ENCODE results near the gene GRK3.
A peak's percentile ranks its signal among the peaks of the same experiment; 100 is the strongest.

GRK3 gene

GRCh38 chr22:25658633-25659032, 94.2 kb downstream of the GRK3 start:
- peaks cover 7% of the 10 kb centered on the region for H3K4me1 Mint-ChIP-seq
- H3K36me3 Mint-ChIP-seq = peaks cover 12% of the 10 kb centered on the region
- H3K27ac Mint-ChIP-seq = no peak overlapping the region
- no peak overlapping the region for H3K4me3 Mint-ChIP-seq
- H3K27me3 Mint-ChIP-seq = no peaks in the 10 kb centered on the region
- CTCF ChIA-PET = interaction anchor here (1.4 kb wide), 1 partner anchor 24 kb away, joined by 3 read pairs; no protein-coding TSS in a partner anchor
- H3K9me3 Mint-ChIP-seq = no peaks in the 10 kb centered on the region
- DNase-seq = no peak

DNA sequence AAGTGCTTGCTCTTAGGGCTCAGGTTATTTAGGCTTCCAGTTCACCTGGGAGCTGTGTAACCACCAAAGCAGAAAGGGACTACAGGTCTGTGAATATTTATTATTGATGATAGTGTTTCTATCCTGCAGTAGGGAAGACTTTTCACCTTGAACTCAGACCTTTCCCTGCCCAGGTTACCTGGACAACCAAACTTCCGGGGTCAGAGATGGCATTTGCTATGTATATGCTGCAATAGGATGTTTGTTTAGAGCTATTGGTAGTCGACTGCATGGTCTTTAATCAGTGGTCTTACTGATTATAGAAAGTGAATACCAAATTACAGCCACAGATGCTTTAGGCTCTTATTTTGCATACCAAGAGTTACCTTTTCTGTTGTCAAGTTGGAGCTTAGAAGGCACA, 94.9 kb downstream of the GRK3 start:
- Mint-ChIP-seq H3K27me3 (no peaks in the 10 kb centered on the region), H3K4me3 (no peak overlapping the region), H3K4me1 (peaks cover 7% of the 10 kb centered on the region), H3K9me3 (no peaks in the 10 kb centered on the region), H3K36me3 (peaks cover 12% of the 10 kb centered on the region), H3K27ac (no peak overlapping the region)
- CTCF ChIA-PET = interaction anchor here (1.1 to 1.4 kb wide), 2 partner anchors 11 to 25 kb away, joined by 3 read pairs; no protein-coding TSS in a partner anchor
- no peak for DNase-seq

GRCh38 chr22:25660336-25660735, 95.9 kb downstream of the GRK3 start:
- CTCF ChIA-PET = no interaction called here
- no peak overlapping the region for H3K27ac Mint-ChIP-seq
- no peak overlapping the region for H3K4me3 Mint-ChIP-seq
- peaks cover 19% of the 10 kb centered on the region for H3K36me3 Mint-ChIP-seq
- H3K27me3 Mint-ChIP-seq = no peaks in the 10 kb centered on the region
- peaks cover 7% of the 10 kb centered on the region for H3K4me1 Mint-ChIP-seq
- no peaks in the 10 kb centered on the region for H3K9me3 Mint-ChIP-seq
- no peak for DNase-seq

DNA sequence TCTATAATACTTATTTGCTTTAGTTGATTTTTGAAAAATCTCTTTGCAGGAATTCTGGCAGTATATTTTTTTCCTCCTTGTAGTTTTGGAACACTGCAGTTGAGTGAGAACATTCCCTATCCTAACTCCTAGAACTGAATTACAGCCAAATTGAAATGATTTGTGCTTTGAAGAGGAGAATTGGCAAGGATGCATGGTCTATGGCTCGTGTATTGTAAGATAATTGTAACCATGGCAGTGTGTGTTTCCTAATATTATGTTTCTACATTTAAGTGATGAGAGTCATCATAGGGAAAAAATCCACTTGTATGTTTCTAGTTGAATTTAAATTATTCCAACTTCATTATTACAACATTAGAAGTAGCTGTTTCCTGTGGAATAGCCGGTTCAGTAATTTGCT, 96.6 kb downstream of the GRK3 start:
- DNase-seq = no peak
- Mint-ChIP-seq H3K4me3 (no peak overlapping the region), H3K9me3 (no peaks in the 10 kb centered on the region), H3K36me3 (peaks cover 19% of the 10 kb centered on the region), H3K27ac (no peak overlapping the region), H3K4me1 (peaks cover 7% of the 10 kb centered on the region), H3K27me3 (no peaks in the 10 kb centered on the region)
- CTCF ChIA-PET = no interaction called here

DNA sequence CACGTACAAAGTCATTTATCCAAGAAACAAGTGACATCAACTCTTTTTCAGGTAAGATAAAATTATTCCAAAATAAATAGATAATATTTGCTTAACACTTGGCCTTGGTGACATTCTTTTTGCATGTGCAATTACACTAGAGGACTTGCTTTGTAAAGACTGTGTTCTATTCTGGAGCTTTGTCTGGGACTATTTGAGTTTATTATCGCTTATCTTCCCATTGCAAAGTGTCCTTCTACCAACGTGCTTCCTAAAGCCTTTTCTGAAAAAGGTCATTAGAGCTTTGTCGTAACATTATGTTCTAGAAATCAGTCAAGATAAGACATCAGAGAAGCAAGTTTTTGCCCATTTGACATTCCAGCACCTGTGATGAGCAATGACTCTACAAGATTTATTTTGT, 99.2 kb downstream of the GRK3 start:
- H3K27me3 Mint-ChIP-seq = no peaks in the 10 kb centered on the region
- no peak overlapping the region for H3K4me3 Mint-ChIP-seq
- H3K27ac Mint-ChIP-seq = no peak overlapping the region
- peaks cover 8% of the 10 kb centered on the region for H3K4me1 Mint-ChIP-seq
- DNase-seq = no peak
- peaks cover 34% of the 10 kb centered on the region for H3K36me3 Mint-ChIP-seq
- no peaks in the 10 kb centered on the region for H3K9me3 Mint-ChIP-seq
- CTCF ChIA-PET = no interaction called here

DNA sequence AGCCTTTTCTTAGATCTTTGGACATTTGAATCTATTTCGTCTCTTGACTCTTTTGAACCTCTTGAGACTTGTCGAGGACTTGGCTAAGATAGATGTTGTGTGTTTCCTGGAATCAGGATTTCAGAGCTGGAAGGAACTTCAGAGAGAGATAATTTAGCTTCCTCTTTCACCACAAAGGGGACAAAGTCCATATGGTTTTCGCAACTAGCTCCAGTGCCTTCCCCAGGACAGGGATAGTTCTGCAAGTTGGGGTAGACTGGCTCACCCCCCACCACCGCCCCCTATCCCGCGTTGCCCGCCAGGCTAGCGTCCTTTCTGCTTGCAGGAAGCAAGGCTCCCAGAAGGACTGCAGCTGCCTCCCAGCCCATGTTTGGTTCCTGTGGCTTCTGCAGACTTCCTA, 101.8 kb downstream of the GRK3 start:
- H3K4me1 Mint-ChIP-seq = peaks cover 10% of the 10 kb centered on the region
- H3K4me3 Mint-ChIP-seq = no peak overlapping the region
- H3K27ac Mint-ChIP-seq = no peak overlapping the region
- no peaks in the 10 kb centered on the region for H3K9me3 Mint-ChIP-seq
- no peak for DNase-seq
- no peaks in the 10 kb centered on the region for H3K27me3 Mint-ChIP-seq
- CTCF ChIA-PET = interaction anchor here (1.3 kb wide), 1 partner anchor 107 kb away, joined by 3 read pairs; no protein-coding TSS in a partner anchor
- H3K36me3 Mint-ChIP-seq = peaks cover 38% of the 10 kb centered on the region

GRCh38 chr22:25668437-25668836, 104.0 kb downstream of the GRK3 start:
- H3K4me3 Mint-ChIP-seq = no peak overlapping the region
- H3K4me1 Mint-ChIP-seq = peaks cover 12% of the 10 kb centered on the region
- CTCF ChIA-PET = interaction anchor here (0.6 kb wide), 1 partner anchor 61 kb away, joined by 3 read pairs; no protein-coding TSS in a partner anchor
- no peaks in the 10 kb centered on the region for H3K9me3 Mint-ChIP-seq
- no peak for DNase-seq
- no peaks in the 10 kb centered on the region for H3K27me3 Mint-ChIP-seq
- peaks cover 44% of the 10 kb centered on the region for H3K36me3 Mint-ChIP-seq
- H3K27ac Mint-ChIP-seq = no peak overlapping the region

DNA sequence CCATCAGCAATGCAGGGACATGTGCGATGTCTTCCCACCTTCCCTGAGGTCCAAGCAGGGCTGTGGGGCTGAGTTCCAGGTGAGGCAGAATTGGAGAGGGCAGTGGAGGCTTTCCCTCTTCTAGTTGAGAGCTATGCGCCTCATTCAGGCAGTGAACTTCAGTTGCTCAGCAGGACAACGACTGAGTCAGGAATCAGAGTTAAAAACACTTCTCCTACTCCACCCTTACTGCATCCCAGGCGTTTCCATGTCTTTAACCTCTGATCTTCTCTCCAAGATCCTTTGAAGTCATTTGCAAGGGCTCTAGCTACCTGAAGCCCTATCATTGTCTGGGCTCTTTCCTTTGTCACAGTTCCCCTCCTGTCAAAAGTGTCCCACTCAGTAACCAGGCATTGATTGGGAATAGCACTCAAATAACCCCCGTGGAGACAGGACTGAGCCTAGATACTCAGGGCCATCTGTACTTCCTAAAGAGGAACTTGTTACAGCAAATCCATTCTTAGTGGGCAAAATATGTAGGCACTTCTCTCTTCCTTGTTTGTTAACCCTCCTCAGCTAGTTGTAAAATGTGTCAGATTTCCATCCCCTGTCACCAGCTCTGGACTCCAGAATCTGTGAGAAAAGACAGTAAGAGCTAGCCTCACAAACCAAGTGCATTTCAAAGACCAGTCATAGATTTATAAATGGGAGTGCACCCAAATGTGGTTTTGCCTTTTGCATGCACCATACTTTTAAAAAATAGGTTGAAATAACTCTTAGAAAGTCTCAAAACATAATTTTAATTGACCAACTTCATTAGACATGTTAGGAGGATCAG, 105.0 kb downstream of the GRK3 start:
- DNase-seq = no peak
- Mint-ChIP-seq H3K27ac (no peak overlapping the region), H3K9me3 (no peaks in the 10 kb centered on the region), H3K4me3 (no peak overlapping the region), H3K27me3 (no peaks in the 10 kb centered on the region), H3K36me3 (peaks cover 51% of the 10 kb centered on the region), H3K4me1 (peaks cover 12% of the 10 kb centered on the region)
- CTCF ChIA-PET = interaction anchor here (0.6 to 1.2 kb wide), 2 partner anchors 10 to 103 kb away, joined by 3 read pairs; no protein-coding TSS in a partner anchor

GRCh38 chr22:25670070-25670461, 105.6 kb downstream of the GRK3 start:
- CTCF ChIA-PET = interaction anchor here (0.6 to 1.2 kb wide), 2 partner anchors 10 to 103 kb away, joined by 3 read pairs; no protein-coding TSS in a partner anchor
- H3K4me3 Mint-ChIP-seq = no peak overlapping the region
- H3K9me3 Mint-ChIP-seq = no peaks in the 10 kb centered on the region
- H3K4me1 Mint-ChIP-seq = peaks cover 12% of the 10 kb centered on the region
- peaks cover 47% of the 10 kb centered on the region for H3K36me3 Mint-ChIP-seq
- no peaks in the 10 kb centered on the region for H3K27me3 Mint-ChIP-seq
- no peak for DNase-seq
- no peak overlapping the region for H3K27ac Mint-ChIP-seq

GRCh38 chr22:25672289-25673084, 108.0 kb downstream of the GRK3 start:
- no peaks in the 10 kb centered on the region for H3K27me3 Mint-ChIP-seq
- peaks cover 4% of the 10 kb centered on the region for H3K4me1 Mint-ChIP-seq
- DNase-seq = no peak
- H3K27ac Mint-ChIP-seq = no peak overlapping the region
- CTCF ChIA-PET = no interaction called here
- H3K9me3 Mint-ChIP-seq = no peaks in the 10 kb centered on the region
- H3K4me3 Mint-ChIP-seq = no peak overlapping the region
- peaks cover 44% of the 10 kb centered on the region for H3K36me3 Mint-ChIP-seq

- H3K27ac Mint-ChIP-seq = no peak overlapping the region
- H3K36me3 Mint-ChIP-seq = peaks cover 34% of the 10 kb centered on the region
- H3K9me3 Mint-ChIP-seq = no peaks in the 10 kb centered on the region
- no peaks in the 10 kb centered on the region for H3K27me3 Mint-ChIP-seq
- CTCF ChIA-PET = no interaction called here
- no peak overlapping the region for H3K4me3 Mint-ChIP-seq
- peaks cover 4% of the 10 kb centered on the region for H3K4me1 Mint-ChIP-seq
- no peak for DNase-seq
Measured at GRCh38 chr22:25673713-25674112, 109.2 kb downstream of the GRK3 start.

DNA sequence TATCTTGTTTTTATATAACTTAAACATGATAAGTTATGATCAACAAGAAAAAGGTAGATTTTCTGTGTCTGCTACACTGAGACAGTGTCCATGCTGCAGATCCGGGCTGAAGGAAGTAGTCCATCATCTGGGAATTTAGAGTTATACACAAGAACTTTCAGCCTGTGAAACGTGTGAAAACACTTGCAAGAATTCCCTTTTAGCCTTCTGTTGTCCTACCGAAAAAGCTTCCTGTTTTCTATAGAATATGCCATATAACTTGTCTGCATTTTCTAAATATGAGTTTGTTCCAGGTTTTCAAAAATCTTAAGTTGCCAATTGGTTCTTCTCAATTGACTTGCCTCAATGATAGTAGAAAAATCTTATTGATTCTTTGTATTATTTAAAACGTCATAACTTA, 113.2 kb downstream of the GRK3 start:
- H3K4me3 Mint-ChIP-seq = no peak overlapping the region
- peaks cover 2% of the 10 kb centered on the region for H3K4me1 Mint-ChIP-seq
- CTCF ChIA-PET = no interaction called here
- no peaks in the 10 kb centered on the region for H3K27me3 Mint-ChIP-seq
- peaks cover 36% of the 10 kb centered on the region for H3K36me3 Mint-ChIP-seq
- no peaks in the 10 kb centered on the region for H3K9me3 Mint-ChIP-seq
- DNase-seq = no peak
- H3K27ac Mint-ChIP-seq = no peak overlapping the region

DNA sequence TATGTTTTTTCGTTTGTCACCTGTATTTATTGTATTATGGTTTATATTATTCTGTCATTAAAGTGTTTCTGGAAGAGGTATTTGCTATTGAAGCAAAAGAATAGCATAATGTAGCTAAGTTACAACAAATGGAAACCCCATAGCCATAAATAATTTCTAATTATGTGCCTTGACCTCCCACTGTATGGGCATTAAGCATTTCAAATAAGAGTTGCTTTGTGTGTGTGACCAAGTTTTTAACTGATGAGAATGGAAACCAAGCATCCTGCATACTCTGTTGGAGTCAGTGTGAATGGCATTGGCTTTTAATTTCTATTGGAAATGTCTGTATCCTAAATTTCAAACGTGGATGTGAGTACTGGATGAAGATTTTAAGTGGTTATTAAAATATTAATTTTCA, 115.6 kb downstream of the GRK3 start:
- Mint-ChIP-seq H3K27me3 (no peaks in the 10 kb centered on the region), H3K4me1 (no peaks in the 10 kb centered on the region), H3K4me3 (no peak overlapping the region), H3K36me3 (peaks cover 30% of the 10 kb centered on the region), H3K9me3 (no peaks in the 10 kb centered on the region), H3K27ac (peak overlapping the region; percentile 55)
- no peak for DNase-seq
- CTCF ChIA-PET = no interaction called here

GRCh38 chr22:25680956-25681355, 116.5 kb downstream of the GRK3 start:
- no peak for DNase-seq

More at GRCh38 chr22:25680956-25681355, 116.5 kb downstream of the GRK3 start:
- CTCF ChIA-PET = no interaction called here
- peak overlapping the region; percentile 53 for H3K27ac Mint-ChIP-seq
- no peaks in the 10 kb centered on the region for H3K4me1 Mint-ChIP-seq
- H3K4me3 Mint-ChIP-seq = no peak overlapping the region
- no peaks in the 10 kb centered on the region for H3K9me3 Mint-ChIP-seq
- H3K27me3 Mint-ChIP-seq = no peaks in the 10 kb centered on the region
- peaks cover 25% of the 10 kb centered on the region for H3K36me3 Mint-ChIP-seq
